ENCODE data around the gene PANK4.

Gene PANK4

GRCh38 chr1:2472561-2473177 lies 53.7 kb downstream of the PANK4 start:
- no peak for DNase-seq (ENCODE audit: low read depth)
- no peak overlapping the region for H3K4me3 ChIP-seq (ENCODE audit: low read length)
- TF ChIP-seq, protein P1, sequence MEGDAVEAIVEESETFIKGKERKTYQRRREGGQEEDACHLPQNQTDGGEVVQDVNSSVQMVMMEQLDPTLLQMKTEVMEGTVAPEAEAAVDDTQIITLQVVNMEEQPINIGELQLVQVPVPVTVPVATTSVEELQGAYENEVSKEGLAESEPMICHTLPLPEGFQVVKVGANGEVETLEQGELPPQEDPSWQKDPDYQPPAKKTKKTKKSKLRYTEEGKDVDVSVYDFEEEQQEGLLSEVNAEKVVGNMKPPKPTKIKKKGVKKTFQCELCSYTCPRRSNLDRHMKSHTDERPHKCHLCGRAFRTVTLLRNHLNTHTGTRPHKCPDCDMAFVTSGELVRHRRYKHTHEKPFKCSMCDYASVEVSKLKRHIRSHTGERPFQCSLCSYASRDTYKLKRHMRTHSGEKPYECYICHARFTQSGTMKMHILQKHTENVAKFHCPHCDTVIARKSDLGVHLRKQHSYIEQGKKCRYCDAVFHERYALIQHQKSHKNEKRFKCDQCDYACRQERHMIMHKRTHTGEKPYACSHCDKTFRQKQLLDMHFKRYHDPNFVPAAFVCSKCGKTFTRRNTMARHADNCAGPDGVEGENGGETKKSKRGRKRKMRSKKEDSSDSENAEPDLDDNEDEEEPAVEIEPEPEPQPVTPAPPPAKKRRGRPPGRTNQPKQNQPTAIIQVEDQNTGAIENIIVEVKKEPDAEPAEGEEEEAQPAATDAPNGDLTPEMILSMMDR (conservative IDR thresholded peaks at IDR 0.05; ENCODE audit: low read depth, low read length), result no peak

DNA sequence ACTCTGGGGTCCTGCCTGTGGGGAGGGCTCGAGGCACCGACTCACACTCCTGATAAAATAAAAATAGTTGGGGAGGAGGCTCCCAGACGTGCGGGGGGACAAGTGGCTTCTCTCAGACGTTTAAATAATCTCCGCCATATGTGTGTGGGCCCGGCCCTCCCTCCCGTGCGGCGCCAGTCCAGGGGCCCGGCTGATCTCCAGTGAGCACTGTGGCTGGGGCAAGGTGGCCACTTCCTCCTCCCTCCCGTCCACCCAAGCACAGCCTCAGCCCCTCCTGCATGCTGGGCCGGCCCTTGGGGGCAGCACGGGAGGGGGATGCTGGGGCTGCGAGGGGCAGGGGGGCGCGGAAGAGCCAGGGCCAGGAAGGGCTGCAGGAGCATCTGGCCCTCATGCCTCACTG lies 54.3 kb downstream of the PANK4 start:
- TF ChIP-seq, protein P1 (conservative IDR thresholded peaks at IDR 0.05; ENCODE audit: low read depth, low read length), result no peak
- H3K4me3 ChIP-seq (ENCODE audit: low read length), result no peak overlapping the region
- DNase-seq (ENCODE audit: low read depth), result no peak

DNA sequence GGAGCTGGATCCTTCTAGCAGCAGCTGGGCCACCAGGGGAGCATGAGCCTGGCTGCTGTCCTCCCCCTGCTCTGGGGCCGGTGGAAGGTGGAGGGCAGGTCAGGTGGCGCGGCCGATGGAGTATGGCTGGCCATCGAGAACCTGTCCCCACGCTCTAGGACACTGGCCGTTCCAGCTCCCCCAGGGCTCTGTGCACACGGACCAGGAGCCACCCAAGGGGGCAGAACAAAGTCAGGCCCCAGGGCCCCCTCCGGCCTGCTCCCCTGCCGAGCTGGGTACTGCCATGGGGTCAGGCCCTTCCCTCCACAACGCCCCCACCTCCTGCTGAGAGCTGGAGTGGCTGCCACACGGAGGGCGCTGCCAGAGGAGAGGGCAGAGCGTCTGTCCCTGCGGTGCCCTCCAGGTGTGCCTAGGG lies 54.8 kb downstream of the PANK4 start:
- no peak for DNase-seq (ENCODE audit: low read depth)
- TF ChIP-seq, protein P1 (conservative IDR thresholded peaks at IDR 0.05; ENCODE audit: low read depth, low read length), result no peak
- no peak overlapping the region for H3K4me3 ChIP-seq (ENCODE audit: low read length)

DNA sequence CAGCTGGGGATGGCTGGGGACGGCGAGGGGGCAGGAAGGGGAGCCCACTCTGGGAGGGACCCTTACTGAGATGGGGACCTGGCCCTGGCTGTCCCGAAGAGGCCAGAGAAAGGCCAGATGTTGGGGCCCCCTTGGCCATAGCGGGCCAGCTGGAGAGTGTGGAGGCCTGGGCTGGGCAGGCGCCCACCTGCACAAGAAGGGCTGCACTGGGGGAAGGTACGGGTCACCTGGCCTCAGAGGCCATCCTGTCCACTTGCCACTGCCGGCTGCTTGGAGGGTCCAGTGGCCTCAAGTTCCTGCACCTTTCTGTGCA lies 55.3 kb downstream of the PANK4 start:
- DNase-seq (ENCODE audit: low read depth), result no peak
- TF ChIP-seq, protein P1 (conservative IDR thresholded peaks at IDR 0.05; ENCODE audit: low read depth, low read length), result no peak
- no peak overlapping the region for H3K4me3 ChIP-seq (ENCODE audit: low read length)

DNA sequence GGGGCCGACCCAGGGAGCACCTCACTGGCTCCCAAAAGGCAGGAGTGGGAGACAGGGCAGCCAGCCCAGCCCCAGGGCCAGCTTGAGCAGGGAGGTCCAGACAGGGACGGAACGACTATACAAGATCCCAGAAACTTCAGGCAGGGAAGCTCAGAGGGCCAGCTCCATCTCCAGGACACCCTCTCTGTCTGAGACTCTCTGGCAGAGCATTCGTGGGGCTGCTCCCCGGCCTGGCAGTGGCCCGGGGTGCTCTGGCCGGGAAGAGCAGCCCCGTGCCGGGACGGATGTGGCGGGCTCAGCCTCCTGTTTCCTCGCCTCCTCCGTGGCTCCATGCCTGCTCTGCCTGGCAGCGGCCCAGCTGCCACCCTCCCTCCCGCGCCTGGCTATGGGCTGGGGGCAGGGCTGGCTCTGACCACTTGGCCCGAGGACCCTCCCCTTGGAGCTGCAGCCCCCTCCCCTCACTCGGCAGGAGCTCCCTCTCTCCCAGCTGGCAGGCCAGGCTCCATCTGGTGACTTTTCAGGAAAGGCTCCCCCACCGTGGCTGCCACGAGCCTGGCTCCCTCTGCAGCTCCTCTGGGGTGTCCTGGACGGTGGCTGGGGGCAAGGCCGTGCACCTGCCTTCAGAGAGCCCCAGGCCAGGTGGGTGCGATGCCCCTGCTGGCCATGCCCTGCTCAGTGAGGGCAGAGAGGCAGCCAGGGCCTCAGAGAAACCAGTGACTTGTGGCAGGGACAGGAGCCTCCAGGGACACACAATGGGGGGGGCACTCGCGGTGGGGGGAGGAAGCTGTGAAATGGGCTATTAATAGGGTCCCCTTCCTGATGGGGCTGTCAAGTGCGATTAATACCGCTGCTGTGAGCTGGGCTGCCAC lies 55.9 kb downstream of the PANK4 start:
- TF ChIP-seq, protein P1 (conservative IDR thresholded peaks at IDR 0.05; ENCODE audit: low read depth, low read length), result no peak

DNA sequence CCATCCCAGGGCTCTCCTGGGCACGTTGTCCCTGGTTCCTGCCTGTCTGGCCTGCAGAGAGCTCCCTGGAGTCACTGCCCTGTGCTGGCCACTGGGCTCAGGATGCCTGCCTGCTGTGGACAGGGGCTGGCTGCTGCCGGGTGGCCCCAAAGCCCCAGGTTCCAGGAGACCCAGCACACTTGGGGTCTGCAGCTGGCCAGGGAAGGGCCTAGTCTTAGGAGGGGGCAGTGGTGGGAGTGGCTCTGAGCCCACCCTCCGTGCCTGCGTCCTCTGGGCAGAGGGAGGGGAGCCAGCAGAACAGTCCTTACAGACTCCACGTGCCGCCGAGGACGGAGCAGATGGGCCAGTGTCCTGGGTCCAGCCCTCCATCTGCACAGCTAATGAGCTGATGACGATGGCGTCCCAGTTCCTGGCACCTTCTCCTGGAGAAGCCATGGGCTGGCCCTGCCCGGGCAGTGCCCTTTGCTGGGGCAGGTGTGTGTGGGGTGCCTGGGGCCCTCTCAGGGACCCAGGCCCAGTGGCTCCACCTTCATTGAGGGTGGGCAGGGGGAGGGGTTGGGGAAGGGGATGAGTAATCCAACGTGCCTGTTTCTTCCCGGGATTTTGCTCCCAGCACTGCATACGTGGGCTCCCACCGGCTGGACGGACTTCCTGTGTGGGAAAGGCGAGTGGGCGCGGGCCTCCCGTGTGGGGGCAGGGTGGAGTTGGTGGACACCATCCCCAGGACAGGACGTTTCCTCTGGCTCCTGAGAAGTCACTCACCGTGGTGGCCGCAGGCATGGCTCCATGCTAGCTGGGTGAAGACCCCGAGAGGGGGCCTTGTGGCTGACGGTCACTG lies 57.1 kb downstream of the PANK4 start:
- DNase-seq (ENCODE audit: low read depth), result no peak
- H3K4me3 ChIP-seq (ENCODE audit: low read length), result no peak overlapping the region
- TF ChIP-seq, protein P1 (conservative IDR thresholded peaks at IDR 0.05; ENCODE audit: low read depth, low read length), result no peak

More for the DNA sequence above, 55.9 kb downstream of the PANK4 start:
- H3K4me3 ChIP-seq (ENCODE audit: low read length), result no peak overlapping the region
- no peak for DNase-seq (ENCODE audit: low read depth)

All from retinal pigment epithelial cell (primary cell).